Activated naive CD4-positive, alpha-beta T cell treated with anti-CD3 and anti-CD28 coated beads, Interleukin-2, amount 10 ng/mL, durations not matched to agents 7 days and 5 days (primary cell): ENCODE measurements around the gene ATAT1.
A peak's percentile ranks its signal among the peaks of the same experiment; 100 is the strongest.

ENCODE experiments used
- CTCF ChIA-PET: fragments of 350-600 bp; sonication (Branson Sonifier 250); formaldehyde crosslinking; loops from one replicate; lab custom pipeline; 2021; ENCODE audit warnings: antibody characterized with exemption; lab: Charles Lee
- DNase-seq: peaks from one replicate; pipeline ENCODE4 v3.0.0-alpha.2; 2020
- H3K27ac Mint-ChIP-seq: one replicate; pipeline ENCODE4 v1.8.0; 2021; ENCODE audit warnings: mild to moderate bottlenecking, moderate library complexity, mixed read lengths
- H3K27me3 Mint-ChIP-seq: one replicate; pipeline ENCODE4 v1.8.0; 2021; ENCODE audit warnings: mild to moderate bottlenecking, mixed read lengths
- H3K36me3 Mint-ChIP-seq: one replicate; pipeline ENCODE4 v1.8.0; 2021; ENCODE audit warnings: mixed read lengths
- H3K4me1 Mint-ChIP-seq: one replicate; pipeline ENCODE4 v1.8.0; 2021; ENCODE audit warnings: mixed read lengths
- H3K4me3 Mint-ChIP-seq: one replicate; pipeline ENCODE4 v1.8.0; 2021; ENCODE audit warnings: mild to moderate bottlenecking, moderate library complexity, mixed read lengths
- H3K9me3 Mint-ChIP-seq: one replicate; pipeline ENCODE4 v1.8.0; 2021; ENCODE audit warnings: mixed read lengths

ATAT1 gene

GRCh38 chr6:30601815-30602641 is 24.6 kb upstream of the ATAT1 start:
- H3K4me3 Mint-ChIP-seq = no peak overlapping the region
- H3K27ac Mint-ChIP-seq = no peak overlapping the region
- peaks cover 62% of the 10 kb centered on the region for H3K36me3 Mint-ChIP-seq
- peaks cover 33% of the 10 kb centered on the region for H3K4me1 Mint-ChIP-seq
- no peaks in the 10 kb centered on the region for H3K27me3 Mint-ChIP-seq
- DNase-seq = no peak
- no peaks in the 10 kb centered on the region for H3K9me3 Mint-ChIP-seq
- CTCF ChIA-PET = interaction anchor here (1.3 kb wide), 1 partner anchor 18 kb away, joined by 5 read pairs; no protein-coding TSS in a partner anchor

DNA sequence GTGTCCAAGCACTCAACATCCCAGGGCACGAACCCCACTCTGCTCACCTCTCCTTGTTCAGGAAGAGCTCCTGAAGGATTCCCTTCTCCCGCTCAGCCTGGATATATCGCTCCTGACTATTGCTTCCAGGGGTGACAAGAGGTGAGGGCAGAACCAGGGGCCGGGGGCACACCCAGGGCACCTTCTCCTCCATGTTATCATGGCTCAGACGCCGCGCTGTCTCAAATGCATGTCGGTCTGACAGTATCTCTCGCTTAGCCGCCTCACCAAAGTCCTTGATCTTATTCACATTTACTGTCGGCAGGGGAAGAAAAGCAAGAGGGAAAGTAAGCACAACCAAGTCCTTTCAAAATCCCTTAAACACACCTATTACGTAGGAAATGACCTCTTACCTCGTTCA is 22.7 kb upstream of the ATAT1 start:
- no peak for DNase-seq
- H3K9me3 Mint-ChIP-seq = no peaks in the 10 kb centered on the region
- no peaks in the 10 kb centered on the region for H3K27me3 Mint-ChIP-seq
- peaks cover 40% of the 10 kb centered on the region for H3K4me1 Mint-ChIP-seq
- CTCF ChIA-PET = no interaction called here
- no peak overlapping the region for H3K4me3 Mint-ChIP-seq
- peaks cover 70% of the 10 kb centered on the region for H3K36me3 Mint-ChIP-seq
- peak overlapping the region; percentile 50 for H3K27ac Mint-ChIP-seq

- Mint-ChIP-seq H3K9me3 (no peaks in the 10 kb centered on the region), H3K4me3 (no peak overlapping the region)
- CTCF ChIA-PET = interaction anchor here (1.1 to 1.5 kb wide), 2 partner anchors 13 to 17 kb away, joined by 3 to 12 read pairs; no protein-coding TSS in a partner anchor
These were observed 16.6 kb upstream of the ATAT1 start for GRCh38 chr6:30610065-30610464.

DNA sequence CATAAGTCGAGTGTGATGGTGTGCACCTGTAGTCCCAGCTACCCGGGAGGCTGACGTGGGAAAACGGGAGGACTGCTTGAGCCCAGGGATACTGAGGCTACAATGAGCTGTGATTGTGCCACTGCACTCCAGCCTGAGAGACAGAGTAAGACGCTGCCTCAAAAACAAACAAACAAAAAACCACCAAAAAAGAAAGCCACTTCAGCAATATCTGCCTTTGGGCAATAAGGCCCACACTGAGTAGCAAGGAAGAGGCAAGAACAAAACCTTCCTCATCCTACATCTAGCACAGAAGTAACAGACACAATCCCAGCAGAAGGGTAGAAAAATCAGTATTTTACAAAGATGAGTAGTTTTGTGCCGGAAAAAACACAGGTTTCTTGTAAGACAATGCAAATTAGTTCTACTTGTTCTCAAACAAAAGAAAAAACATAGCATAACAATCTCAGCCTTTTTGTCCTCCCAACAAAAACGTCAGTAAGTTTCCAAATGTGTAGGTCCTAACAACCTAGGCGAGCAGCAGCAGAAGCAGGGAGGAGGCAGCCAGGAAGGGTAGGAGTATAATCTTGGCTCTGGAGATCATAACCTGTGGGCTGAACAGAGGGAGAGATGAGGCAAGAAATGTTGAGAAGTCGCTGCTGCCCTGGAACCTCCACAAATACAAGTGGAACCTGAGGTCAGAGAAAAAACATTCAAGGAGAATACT is 15.4 kb upstream of the ATAT1 start:
- DNase-seq = no peak
- CTCF ChIA-PET = interaction anchor here (1.1 to 3.6 kb wide), 4 partner anchors 14 to 119 kb away, joined by 3 to 21 read pairs (median 16); no protein-coding TSS in a partner anchor
- H3K4me3 Mint-ChIP-seq = no peak overlapping the region
- peaks cover 88% of the 10 kb centered on the region for H3K36me3 Mint-ChIP-seq
- H3K9me3 Mint-ChIP-seq = no peaks in the 10 kb centered on the region
- H3K27me3 Mint-ChIP-seq = no peaks in the 10 kb centered on the region
- peaks cover 69% of the 10 kb centered on the region for H3K4me1 Mint-ChIP-seq
- peak overlapping the region; percentile 49 for H3K27ac Mint-ChIP-seq

More at GRCh38 chr6:30610065-30610464, 16.6 kb upstream of the ATAT1 start:
- Mint-ChIP-seq H3K4me1 (peaks cover 78% of the 10 kb centered on the region), H3K27ac (peak overlapping the region; percentile 69), H3K36me3 (peaks cover 85% of the 10 kb centered on the region), H3K27me3 (no peaks in the 10 kb centered on the region)
- DNase-seq = no peak

GRCh38 chr6:30611856-30612194 is 14.8 kb upstream of the ATAT1 start:
- H3K4me1 Mint-ChIP-seq = peaks cover 66% of the 10 kb centered on the region
- no peak overlapping the region for H3K4me3 Mint-ChIP-seq
- no peak for DNase-seq
- no peaks in the 10 kb centered on the region for H3K9me3 Mint-ChIP-seq
- H3K27ac Mint-ChIP-seq = peak overlapping the region; percentile 49
- CTCF ChIA-PET = interaction anchor here (1.6 to 3.6 kb wide), 4 partner anchors 14 to 128 kb away, joined by 4 to 21 read pairs (median 12); partner anchors contain the start of gene ATAT1
- H3K27me3 Mint-ChIP-seq = peaks cover under 1% of the 10 kb centered on the region
- peaks cover 88% of the 10 kb centered on the region for H3K36me3 Mint-ChIP-seq

GRCh38 chr6:30612213-30612612 is 14.5 kb upstream of the ATAT1 start:
- Mint-ChIP-seq H3K27ac (no peak overlapping the region), H3K9me3 (no peaks in the 10 kb centered on the region), H3K27me3 (peaks cover 5% of the 10 kb centered on the region), H3K4me3 (no peak overlapping the region), H3K36me3 (peaks cover 90% of the 10 kb centered on the region), H3K4me1 (peaks cover 65% of the 10 kb centered on the region)
- no peak for DNase-seq
- CTCF ChIA-PET = interaction anchor here (0.8 to 3.6 kb wide), 8 partner anchors 14 to 130 kb away, joined by 3 to 21 read pairs (median 6); partner anchors contain the start of genes ABCF1, ATAT1 and DHX16

GRCh38 chr6:30612687-30613248 is 13.9 kb upstream of the ATAT1 start:
- Mint-ChIP-seq H3K27ac (peak overlapping the region; percentile 47), H3K36me3 (peaks cover 85% of the 10 kb centered on the region), H3K4me1 (peaks cover 61% of the 10 kb centered on the region), H3K27me3 (peaks cover 5% of the 10 kb centered on the region), H3K4me3 (no peak overlapping the region), H3K9me3 (no peaks in the 10 kb centered on the region)
- CTCF ChIA-PET = interaction anchor here (0.6 to 3.6 kb wide), 13 partner anchors 14 to 883 kb away, joined by 3 to 21 read pairs (median 5); partner anchors contain the start of genes ABCF1, ATAT1, DHX16 and PRR3
- no peak for DNase-seq

DNA sequence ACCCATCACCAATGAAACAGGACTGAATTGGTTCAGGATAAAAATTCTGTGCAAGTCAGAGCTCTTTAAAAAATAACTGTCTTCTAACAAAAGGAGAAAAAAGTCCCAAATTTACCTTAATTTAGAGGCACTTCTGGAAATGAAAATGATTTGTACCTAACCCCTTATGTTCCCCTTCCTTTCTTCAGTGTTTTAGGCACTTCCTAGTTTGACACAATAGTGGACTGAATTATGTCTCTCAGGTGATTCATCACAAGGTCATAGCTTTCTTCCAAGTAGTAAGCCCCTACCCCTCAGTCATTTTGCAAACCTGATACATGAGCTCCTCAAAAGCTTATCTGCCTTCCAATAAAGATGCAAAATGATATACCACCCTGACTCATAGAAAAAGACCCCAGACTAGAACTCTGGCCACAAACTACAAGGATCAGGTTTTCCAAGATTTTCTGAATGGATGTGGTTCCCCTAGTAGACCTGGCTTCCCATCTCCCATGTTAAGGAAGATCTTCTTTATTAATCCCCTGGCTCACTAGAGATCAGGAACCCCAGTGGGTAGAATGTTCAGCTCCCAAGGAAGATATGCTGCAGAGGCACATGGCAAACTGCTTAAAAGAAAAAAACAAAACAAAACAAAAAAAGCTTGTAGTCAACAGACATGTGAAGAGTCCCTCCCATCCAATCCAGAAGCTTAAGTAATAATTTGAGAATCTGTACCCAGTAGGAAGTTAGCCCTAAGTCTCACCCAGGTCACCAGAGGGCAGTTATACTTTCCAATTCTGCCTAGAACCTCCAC is 13.2 kb upstream of the ATAT1 start:
- CTCF ChIA-PET = interaction anchor here (0.6 to 3.6 kb wide), 16 partner anchors 12 to 882 kb away, joined by 3 to 21 read pairs (median 4); partner anchors contain the start of genes ABCF1, ATAT1, DHX16 and PRR3
- peaks cover 61% of the 10 kb centered on the region for H3K4me1 Mint-ChIP-seq
- peak overlapping the region; percentile 99 for H3K27ac Mint-ChIP-seq
- no peak for DNase-seq
- peak overlapping the region; percentile 93 for H3K4me3 Mint-ChIP-seq
- H3K36me3 Mint-ChIP-seq = peaks cover 80% of the 10 kb centered on the region
- peaks cover 5% of the 10 kb centered on the region for H3K27me3 Mint-ChIP-seq
- no peaks in the 10 kb centered on the region for H3K9me3 Mint-ChIP-seq

DNA sequence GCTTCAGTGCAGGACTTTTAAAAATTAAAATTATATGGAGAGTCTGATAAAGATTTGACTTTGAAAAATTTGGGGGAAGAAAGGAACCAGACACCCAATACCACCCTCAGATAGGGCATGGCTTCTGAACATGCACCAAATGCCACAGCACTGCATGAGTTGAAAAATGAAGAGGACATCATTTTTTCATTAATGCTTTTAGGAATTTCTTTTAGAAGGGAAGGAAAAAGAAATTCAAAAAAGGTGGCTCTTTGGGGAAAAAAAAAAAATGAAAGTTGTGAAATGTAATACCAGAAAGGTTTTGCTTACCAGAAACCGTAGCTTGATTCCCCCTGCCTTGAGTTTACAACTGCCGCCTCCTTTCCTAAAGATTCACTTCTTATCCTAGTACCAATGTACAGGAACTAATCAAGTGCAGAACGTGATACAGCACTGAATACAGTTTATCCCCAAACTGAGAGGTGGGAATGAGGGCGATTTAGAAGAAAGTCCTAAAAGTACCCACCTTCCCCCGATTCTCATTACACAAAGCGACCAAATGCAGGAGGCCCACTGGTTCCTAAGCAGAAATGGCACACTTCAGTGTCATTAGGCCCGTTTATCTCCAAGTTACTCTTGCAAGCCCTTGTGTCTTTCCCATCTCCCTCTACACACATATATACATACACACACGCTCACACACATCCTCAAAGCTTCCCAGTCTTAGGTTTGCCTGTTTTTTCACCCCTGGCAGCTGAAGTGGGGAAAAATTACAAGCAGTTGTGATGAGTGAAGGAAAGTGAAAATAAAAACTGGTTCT is 12.4 kb upstream of the ATAT1 start:
- H3K4me1 Mint-ChIP-seq = peaks cover 61% of the 10 kb centered on the region
- no peaks in the 10 kb centered on the region for H3K9me3 Mint-ChIP-seq
- DNase-seq = no peak
- CTCF ChIA-PET = interaction anchor here (0.8 to 3.6 kb wide), 10 partner anchors 13 to 132 kb away, joined by 3 to 21 read pairs (median 6); partner anchors contain the start of gene TUBB
- peaks cover 5% of the 10 kb centered on the region for H3K27me3 Mint-ChIP-seq
- H3K27ac Mint-ChIP-seq = peak overlapping the region; percentile 99
- H3K4me3 Mint-ChIP-seq = peak overlapping the region; percentile 93
- peaks cover 76% of the 10 kb centered on the region for H3K36me3 Mint-ChIP-seq

DNA sequence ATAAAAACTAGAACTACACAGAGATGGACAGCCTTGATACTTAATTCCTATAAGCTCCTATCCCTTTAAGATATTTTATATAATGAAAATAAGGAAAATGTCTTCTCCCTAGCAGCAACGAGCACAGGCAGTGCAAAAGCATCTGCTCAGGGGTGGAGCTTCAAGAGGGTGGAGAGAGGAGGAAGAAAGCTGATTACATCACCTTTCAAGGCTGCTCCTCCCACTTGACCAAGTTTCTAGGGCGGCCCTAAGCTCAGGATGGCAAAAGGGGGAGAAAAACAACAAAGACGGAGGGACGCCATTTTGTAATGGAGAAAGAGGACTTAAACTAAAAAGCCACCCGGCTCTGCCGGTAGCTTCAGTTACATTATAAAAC is 11.8 kb upstream of the ATAT1 start:
- H3K27me3 Mint-ChIP-seq = peaks cover 5% of the 10 kb centered on the region
- peaks cover 61% of the 10 kb centered on the region for H3K4me1 Mint-ChIP-seq
- CTCF ChIA-PET = interaction anchor here (0.9 to 3.6 kb wide), 5 partner anchors 17 to 128 kb away, joined by 3 to 21 read pairs (median 6); partner anchors contain the start of gene TUBB
- peaks cover 76% of the 10 kb centered on the region for H3K36me3 Mint-ChIP-seq
- no peaks in the 10 kb centered on the region for H3K9me3 Mint-ChIP-seq
- H3K4me3 Mint-ChIP-seq = peak overlapping the region; percentile 93
- peak; percentile 91 for DNase-seq
- H3K27ac Mint-ChIP-seq = peak overlapping the region; percentile 99

DNA sequence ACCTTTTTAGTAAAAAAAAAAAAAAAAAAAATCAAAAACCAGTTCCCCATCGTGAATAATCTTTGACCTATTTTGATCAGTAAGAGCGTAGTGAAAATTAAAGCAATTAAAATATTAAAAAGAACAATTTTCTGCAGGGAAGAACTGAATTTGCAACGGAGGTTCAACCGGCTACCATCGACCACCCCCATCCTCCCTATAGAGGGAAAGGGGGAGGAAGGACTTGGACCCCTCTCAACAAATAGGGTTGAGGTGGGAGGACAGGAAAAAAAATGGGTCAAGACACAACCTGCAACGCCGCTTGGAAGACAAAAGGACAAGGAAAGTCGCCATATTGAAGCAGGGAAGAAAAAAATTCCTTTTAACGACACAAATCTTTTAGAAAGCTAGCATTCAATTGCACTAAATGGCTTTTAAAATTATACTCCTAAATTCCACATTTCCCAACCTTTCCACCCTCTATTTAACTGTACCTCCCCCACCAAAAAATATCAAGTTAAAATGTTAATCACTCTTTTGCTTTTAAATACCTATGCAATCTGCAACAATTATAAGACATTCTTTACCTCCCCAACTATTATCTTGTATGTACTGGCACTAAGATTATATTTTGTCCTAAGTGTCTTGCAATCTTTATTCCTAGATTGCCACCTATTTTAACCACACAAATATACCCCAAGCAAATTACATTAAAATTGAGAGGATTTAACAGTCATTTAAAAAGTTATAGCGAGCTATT is 11.3 kb upstream of the ATAT1 start:
- CTCF ChIA-PET = interaction anchor here (0.9 to 3.6 kb wide), 4 partner anchors 18 to 115 kb away, joined by 3 to 21 read pairs (median 12); partner anchors contain the start of gene TUBB
- peaks cover 70% of the 10 kb centered on the region for H3K36me3 Mint-ChIP-seq
- H3K27me3 Mint-ChIP-seq = peaks cover 5% of the 10 kb centered on the region
- DNase-seq = peak; percentile 50
- H3K27ac Mint-ChIP-seq = peak overlapping the region; percentile 99
- H3K4me3 Mint-ChIP-seq = peak overlapping the region; percentile 93
- H3K4me1 Mint-ChIP-seq = peaks cover 56% of the 10 kb centered on the region
- no peaks in the 10 kb centered on the region for H3K9me3 Mint-ChIP-seq
